Amniotic epithelial cell (primary cell): ENCODE data around the gene MTOR.

Source experiments
- DNase-seq: peaks from one replicate; pipeline ENCODE4 v3.0.0-alpha.2; 2010; ENCODE audit warnings: low read depth

The MTOR gene

DNA sequence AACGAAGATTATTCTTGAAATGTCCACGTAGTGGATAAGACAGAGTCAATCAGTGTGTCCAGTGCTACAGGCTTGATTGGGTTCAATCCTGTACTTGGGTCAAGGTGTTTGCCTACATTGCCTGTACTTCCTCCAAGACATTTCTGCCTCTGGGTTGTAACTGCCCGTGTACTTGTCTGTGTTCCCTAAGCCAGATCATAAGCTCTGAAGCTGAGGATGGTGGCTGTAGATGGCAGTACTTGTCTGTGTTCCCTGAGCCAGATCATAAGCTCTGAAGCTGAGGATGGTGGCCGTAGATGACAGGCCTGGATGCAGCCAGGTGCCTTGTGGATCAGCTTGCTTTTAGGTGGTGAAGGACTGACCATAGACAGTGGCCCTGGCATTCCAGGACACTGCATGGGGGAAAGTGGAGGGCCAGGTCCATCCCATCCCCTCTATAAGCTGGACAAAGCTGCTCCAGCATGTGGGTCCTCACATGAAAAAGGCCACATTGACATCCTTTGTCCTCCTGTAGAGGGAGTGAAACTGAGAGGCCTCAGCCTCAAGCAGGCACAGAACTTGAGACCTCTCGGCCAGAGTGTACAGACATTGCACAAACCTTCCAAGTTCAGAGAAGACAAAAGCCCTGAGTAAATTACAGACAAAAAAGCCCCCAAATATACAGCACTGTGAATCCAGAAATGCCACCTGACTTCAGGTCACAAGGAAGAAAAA is 200.5 kb downstream of the MTOR start:
- DNase-seq, result no peak

GRCh38 chr1:11059968-11060830 is 202.2 kb downstream of the MTOR start, which contains the start of gene SRM:
Gene SRM, minus strand, starts transcription at chr1:11060018. Its CDS starts 75 bp downstream, at chr1:11059943.
- peak; percentile 83 for DNase-seq

DNA sequence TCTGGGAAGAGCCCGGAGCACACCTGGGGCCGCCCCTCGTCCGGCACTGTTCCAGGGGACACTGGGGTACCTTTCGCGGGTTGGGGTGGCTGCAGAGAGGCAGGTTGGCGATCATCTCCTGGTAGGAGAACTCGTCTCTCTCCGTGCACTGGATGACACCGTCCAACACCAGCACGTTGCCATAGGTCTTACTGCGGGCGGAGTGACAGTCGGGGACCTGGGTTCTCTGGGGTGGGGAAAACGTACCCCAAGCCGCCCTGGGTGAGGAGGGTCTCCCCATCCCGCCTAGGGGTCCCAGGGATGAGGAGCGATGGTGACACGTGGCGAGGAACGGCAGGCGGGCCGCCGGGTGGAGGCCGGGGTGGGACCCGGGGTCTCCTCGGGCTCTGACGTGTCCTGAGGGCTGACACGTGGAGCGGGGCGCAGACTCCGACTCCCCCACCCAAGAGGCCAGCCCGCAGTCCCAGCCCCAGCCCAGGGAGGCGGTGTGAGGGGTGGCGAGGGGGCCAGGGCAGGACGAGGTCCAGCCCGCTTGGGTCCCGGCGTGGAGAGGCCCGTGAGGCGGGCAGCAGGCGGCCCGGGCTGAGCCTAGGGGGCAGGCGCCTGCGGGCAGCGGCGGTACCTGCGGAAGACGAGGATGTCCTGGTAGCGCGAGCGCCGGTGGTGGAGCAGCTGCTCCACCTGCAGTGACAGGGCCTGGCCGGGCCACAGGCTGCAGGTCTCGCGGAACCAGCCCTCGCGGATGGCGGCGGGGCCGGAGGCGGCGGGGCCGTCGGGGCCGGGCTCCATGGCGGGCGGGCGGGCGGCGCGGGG is 203.0 kb downstream of the MTOR start:
- no peak for DNase-seq

- DNase-seq, result no peak
Observed at GRCh38 chr1:11058595-11059154, 203.7 kb downstream of the MTOR start.

DNA sequence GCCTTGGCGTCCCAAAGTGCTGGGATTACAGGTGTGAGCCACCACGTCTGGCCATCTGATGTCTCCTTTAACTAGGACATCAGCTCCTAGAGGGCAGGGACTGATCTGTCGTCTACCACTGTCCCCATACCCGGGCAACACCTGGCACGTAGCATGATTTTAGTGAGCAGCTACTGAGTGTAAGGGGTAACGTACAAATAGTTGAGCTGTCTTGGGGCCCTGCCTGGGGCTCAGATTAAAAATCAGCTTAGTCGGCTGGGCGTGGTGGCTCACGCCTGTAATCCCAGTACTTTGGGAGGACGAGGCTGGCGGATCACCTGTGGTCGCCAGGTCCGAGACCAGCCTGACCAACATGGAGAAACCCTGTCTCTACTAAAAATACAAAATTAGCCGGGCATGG is 204.3 kb downstream of the MTOR start:
- no peak for DNase-seq

DNA sequence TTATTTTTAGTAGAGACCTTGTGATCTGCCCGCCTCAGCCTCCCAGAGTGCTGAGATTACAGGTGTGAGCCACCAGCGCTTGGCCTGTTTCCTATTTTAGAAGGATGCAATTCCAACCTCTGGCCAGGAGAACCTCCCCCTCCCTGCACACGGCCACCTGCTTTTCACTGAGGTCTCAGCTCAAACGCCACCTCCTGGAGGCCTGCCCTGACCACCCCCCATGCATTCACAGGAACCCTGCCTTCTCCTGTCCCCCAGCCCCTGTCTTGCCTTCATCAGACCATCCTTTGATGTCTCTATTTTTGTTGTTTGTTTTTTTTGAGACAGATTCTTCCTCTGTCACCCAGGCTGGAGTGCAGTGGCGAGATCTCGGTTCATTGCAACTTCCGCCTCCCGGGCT is 204.9 kb downstream of the MTOR start:
- no peak for DNase-seq
